Ishikawa (cell line): Measurements from ENCODE around the gene PPP1R36.

Source experiments
- EP300 ChIP-seq: IDR thresholded peaks from 2 replicates; pipeline ENCODE4 v1.6.1; 2012; ENCODE audit warnings: borderline replicate concordance
- ZBTB7A ChIP-seq: IDR thresholded peaks from 2 replicates; pipeline ENCODE4 v1.6.1; 2012; ENCODE audit warnings: low read depth
- TF ChIP-seq, protein P1 (sequence below): IDR thresholded peaks from 2 replicates; pipeline ENCODE4 v1.6.1; 2012

DNA sequence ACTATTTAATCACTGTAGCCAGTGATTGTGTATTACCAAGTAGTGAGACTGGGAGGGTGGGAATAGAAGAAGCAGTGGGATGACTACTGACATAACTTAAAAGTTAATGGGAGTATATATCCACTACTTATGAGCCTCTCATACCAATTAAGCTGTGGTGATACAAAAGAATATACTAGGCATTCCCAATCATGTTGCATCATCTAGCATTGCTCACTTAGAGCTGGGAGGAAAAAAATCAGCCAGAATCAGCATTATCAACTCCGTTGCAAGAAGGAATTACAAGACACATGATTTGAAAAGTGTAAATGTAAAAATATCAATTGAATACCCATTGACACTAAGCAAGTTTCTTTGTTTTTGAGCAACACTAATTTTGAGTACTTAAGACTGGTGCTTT, 745 bp upstream of the PPP1R36 start:
- TF ChIP-seq EP300 (no peak), ZBTB7A (no peak)
- TF ChIP-seq, protein P1, sequence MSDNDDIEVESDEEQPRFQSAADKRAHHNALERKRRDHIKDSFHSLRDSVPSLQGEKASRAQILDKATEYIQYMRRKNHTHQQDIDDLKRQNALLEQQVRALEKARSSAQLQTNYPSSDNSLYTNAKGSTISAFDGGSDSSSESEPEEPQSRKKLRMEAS: no peak
